K562 (cell line): Measurements from ENCODE around the gene TSC22D1.

Source experiments
- BHLHE40 ChIP-seq: IDR thresholded peaks from 2 replicates; pipeline ENCODE4 v1.6.1; 2011; ENCODE audit warnings: low read length, improper control_type of control experiment
- KLF16 ChIP-seq: IDR thresholded peaks from 2 replicates; pipeline ENCODE4 v1.6.1; 2016; ENCODE audit warnings: antibody characterized with exemption
- MEF2A ChIP-seq: IDR thresholded peaks from 2 replicates; pipeline ENCODE4 v1.6.1; 2011; ENCODE audit warnings: low read depth, mild to moderate bottlenecking, low read length, moderate library complexity; ENCODE audit not compliant: control insufficient read depth
- NR2C2 ChIP-seq, 2 experiments: fragments of 200-800 bp in 1 of 2; sonication (Bioruptor generic) in 1 of 2; sonication (generic) in 1 of 2; formaldehyde crosslinking in 1 of 2; IDR thresholded peaks; 2 replicates each; pipeline versions ENCODE4 v1.6.1 to v1.8.0; 2016 to 2022; ENCODE audit warnings: mild to moderate bottlenecking in 1 of 2, missing compliant biosample characterization in 1 of 2, missing genetic modification characterization in 1 of 2, missing genetic modification reagents in 1 of 2
- POLR2A ChIP-seq: fragments of 450-650 bp; conservative IDR thresholded peaks from 2 replicates; pipeline ENCODE4 v1.6.1; 2016
- TF ChIP-seq, protein P1 (sequence below), 3 experiments: IDR thresholded peaks in 2 of 3; conservative IDR thresholded peaks in 1 of 3; 2 replicates each; pipeline ENCODE4 v1.5.1; 2011 to 2012; ENCODE audit warnings: low read length in 3 of 3, mild to moderate bottlenecking in 3 of 3, control low read depth in 2 of 3, improper control_type of control experiment in 1 of 3, inconsistent platforms in 1 of 3, low read depth in 1 of 3, mixed read lengths in 1 of 3, moderate library complexity in 1 of 3; ENCODE audit not compliant: insufficient read depth in 2 of 3

DNA sequence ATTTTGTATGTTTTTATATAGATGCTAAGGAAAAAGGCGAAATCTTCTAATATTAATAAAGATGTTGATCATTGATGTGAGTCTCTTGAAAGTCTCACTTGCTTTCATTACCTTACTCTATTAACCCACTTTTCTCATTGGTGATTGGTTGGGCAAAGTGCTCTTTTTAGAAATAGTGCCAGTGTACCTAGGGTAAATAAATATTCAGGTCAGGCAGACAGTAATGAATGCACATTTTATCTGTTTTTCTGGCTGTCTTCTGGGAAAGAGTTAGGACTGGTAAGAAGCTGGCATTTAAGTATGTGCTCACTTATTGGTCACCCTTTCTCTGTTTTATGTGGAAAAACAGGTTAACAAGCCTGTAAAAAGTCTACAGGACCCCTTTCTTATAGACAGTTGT, 191.4 kb downstream of the TSC22D1 start:
- TF ChIP-seq NR2C2 (CRISPR knock-in tag; IDR thresholded peaks at IDR 0.05) = no peak
- no peak for TF ChIP-seq NR2C2 (tag; IDR thresholded peaks at IDR 0.05)
- no peak for TF ChIP-seq KLF16
- TF ChIP-seq BHLHE40 = no peak
- TF ChIP-seq POLR2A = no peak
- no peak for TF ChIP-seq MEF2A
- TF ChIP-seq, protein P1, sequence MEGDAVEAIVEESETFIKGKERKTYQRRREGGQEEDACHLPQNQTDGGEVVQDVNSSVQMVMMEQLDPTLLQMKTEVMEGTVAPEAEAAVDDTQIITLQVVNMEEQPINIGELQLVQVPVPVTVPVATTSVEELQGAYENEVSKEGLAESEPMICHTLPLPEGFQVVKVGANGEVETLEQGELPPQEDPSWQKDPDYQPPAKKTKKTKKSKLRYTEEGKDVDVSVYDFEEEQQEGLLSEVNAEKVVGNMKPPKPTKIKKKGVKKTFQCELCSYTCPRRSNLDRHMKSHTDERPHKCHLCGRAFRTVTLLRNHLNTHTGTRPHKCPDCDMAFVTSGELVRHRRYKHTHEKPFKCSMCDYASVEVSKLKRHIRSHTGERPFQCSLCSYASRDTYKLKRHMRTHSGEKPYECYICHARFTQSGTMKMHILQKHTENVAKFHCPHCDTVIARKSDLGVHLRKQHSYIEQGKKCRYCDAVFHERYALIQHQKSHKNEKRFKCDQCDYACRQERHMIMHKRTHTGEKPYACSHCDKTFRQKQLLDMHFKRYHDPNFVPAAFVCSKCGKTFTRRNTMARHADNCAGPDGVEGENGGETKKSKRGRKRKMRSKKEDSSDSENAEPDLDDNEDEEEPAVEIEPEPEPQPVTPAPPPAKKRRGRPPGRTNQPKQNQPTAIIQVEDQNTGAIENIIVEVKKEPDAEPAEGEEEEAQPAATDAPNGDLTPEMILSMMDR (IDR thresholded peaks at IDR 0.05 in 2 of 3, conservative IDR thresholded peaks at IDR 0.05 in 1 of 3; ENCODE audit: insufficient read depth in 2 of 3, low read depth in 1 of 3, low read length in 3 of 3) = no peak
